ENCODE data around the gene BPGM.
"Not testable (repeated sequence)": the region's sequence is repeated elsewhere in the genome, so short reads cannot be mapped to it uniquely, and the experiment has no call there.

The BPGM gene

DNA sequence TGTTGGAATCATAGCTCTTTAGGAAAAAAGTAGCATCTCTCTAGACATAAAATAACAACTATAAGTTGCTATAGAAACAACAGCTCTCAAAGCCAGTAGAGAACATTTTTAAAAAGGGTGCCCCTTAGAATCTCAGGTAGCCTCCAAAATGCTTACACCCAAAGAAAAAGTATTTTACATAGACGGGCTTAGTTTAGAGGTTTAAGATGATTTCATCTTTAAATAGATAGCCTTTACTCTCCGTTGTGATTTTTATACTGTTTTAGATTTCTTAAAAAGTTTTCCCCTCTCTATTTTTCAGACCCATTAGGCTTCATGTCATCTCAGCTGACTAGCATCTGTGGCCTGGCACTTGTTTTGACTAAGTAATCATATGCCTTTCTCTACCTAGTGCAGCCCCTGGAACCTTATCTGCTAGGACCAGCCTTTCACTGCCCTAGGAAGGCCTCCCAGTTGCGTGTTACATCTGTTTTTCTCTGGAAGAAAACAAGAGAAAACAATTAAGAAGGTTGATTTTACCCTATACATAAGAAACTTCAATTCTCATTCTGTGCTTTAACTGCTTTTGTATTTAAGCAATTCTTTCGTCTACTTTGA, 6.9 kb upstream of the BPGM start:
- no peaks in the 10 kb centered on the region for H4K20me1 ChIP-seq (ENCODE audit: low read depth, low read length)
- no peaks in the 10 kb centered on the region for H3F3A ChIP-seq (ENCODE audit: insufficient read depth)
- TF ChIP-seq EZH2phosphoT487 (conservative IDR thresholded peaks at IDR 0.05; ENCODE audit: low read length): no peak
- TF ChIP-seq, protein P1, sequence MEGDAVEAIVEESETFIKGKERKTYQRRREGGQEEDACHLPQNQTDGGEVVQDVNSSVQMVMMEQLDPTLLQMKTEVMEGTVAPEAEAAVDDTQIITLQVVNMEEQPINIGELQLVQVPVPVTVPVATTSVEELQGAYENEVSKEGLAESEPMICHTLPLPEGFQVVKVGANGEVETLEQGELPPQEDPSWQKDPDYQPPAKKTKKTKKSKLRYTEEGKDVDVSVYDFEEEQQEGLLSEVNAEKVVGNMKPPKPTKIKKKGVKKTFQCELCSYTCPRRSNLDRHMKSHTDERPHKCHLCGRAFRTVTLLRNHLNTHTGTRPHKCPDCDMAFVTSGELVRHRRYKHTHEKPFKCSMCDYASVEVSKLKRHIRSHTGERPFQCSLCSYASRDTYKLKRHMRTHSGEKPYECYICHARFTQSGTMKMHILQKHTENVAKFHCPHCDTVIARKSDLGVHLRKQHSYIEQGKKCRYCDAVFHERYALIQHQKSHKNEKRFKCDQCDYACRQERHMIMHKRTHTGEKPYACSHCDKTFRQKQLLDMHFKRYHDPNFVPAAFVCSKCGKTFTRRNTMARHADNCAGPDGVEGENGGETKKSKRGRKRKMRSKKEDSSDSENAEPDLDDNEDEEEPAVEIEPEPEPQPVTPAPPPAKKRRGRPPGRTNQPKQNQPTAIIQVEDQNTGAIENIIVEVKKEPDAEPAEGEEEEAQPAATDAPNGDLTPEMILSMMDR (IDR thresholded peaks at IDR 0.05; ENCODE audit: insufficient read depth, low read length, poor library complexity, severe bottlenecking): no peak
- H3K9me3 ChIP-seq (ENCODE audit: insufficient read depth, low read length): no peaks in the 10 kb centered on the region
- no peaks in the 10 kb centered on the region for H3K79me2 ChIP-seq (ENCODE audit: insufficient read depth, low read length)
- H3K9ac ChIP-seq (ENCODE audit: low read length): no peak overlapping the region
- no peak overlapping the region for H3K4me3 ChIP-seq (ENCODE audit: insufficient read depth, low read length, poor library complexity, severe bottlenecking)
- no peak overlapping the region for H3K4me2 ChIP-seq (ENCODE audit: low read depth, low read length, poor library complexity, severe bottlenecking)
- H3K27ac ChIP-seq (ENCODE audit: low read depth, low read length): no peak overlapping the region
- no peak overlapping the region for H2AFZ ChIP-seq (ENCODE audit: low read depth, low read length, severe bottlenecking)
- no peaks in the 10 kb centered on the region for H3K9me2 ChIP-seq (replicated peaks; ENCODE audit: insufficient read depth, low read length)
- no peaks in the 10 kb centered on the region for H3K36me3 ChIP-seq (ENCODE audit: low read length)
- H3K27me3 ChIP-seq (ENCODE audit: low read length): no peaks in the 10 kb centered on the region

- TF ChIP-seq, protein P1 (IDR thresholded peaks at IDR 0.05; ENCODE audit: insufficient read depth, low read length, poor library complexity, severe bottlenecking): no peak
- no peak for TF ChIP-seq EZH2phosphoT487 (conservative IDR thresholded peaks at IDR 0.05; ENCODE audit: low read length)
- H3K27me3 ChIP-seq (ENCODE audit: low read length): no peaks in the 10 kb centered on the region
- H3K79me2 ChIP-seq (ENCODE audit: insufficient read depth, low read length): no peaks in the 10 kb centered on the region
- H3K27ac ChIP-seq (ENCODE audit: low read depth, low read length): no peak overlapping the region
- H3K9me3 ChIP-seq (ENCODE audit: insufficient read depth, low read length): no peaks in the 10 kb centered on the region
- H3K9ac ChIP-seq (ENCODE audit: low read length): no peak overlapping the region
- H2AFZ ChIP-seq (ENCODE audit: low read depth, low read length, severe bottlenecking): no peak overlapping the region
- no peak overlapping the region for H3K4me3 ChIP-seq (ENCODE audit: insufficient read depth, low read length, poor library complexity, severe bottlenecking)
- 0 out of 2 replicates have a peak, but pooled peaks cover 4% of the 10 kb centered on the region for H3F3A ChIP-seq (ENCODE audit: insufficient read depth)
- H3K4me2 ChIP-seq (ENCODE audit: low read depth, low read length, poor library complexity, severe bottlenecking): no peak overlapping the region
- no peaks in the 10 kb centered on the region for H3K36me3 ChIP-seq (ENCODE audit: low read length)
- no peaks in the 10 kb centered on the region for H3K9me2 ChIP-seq (replicated peaks; ENCODE audit: insufficient read depth, low read length)
- no peaks in the 10 kb centered on the region for H4K20me1 ChIP-seq (ENCODE audit: low read depth, low read length)
Measured at GRCh38 chr7:134640842-134641715, 5.6 kb upstream of the BPGM start.

- H3K9ac ChIP-seq (ENCODE audit: low read length); H3K9me2 ChIP-seq (replicated peaks; ENCODE audit: insufficient read depth, low read length); H3K79me2 ChIP-seq (ENCODE audit: insufficient read depth, low read length); H3K27ac ChIP-seq (ENCODE audit: low read depth, low read length); H3K4me2 ChIP-seq (ENCODE audit: low read depth, low read length, poor library complexity, severe bottlenecking); H3K9me3 ChIP-seq (ENCODE audit: insufficient read depth, low read length); H3K4me3 ChIP-seq (ENCODE audit: insufficient read depth, low read length, poor library complexity, severe bottlenecking); H2AFZ ChIP-seq (ENCODE audit: low read depth, low read length, severe bottlenecking); H3K36me3 ChIP-seq (ENCODE audit: low read length); H3K27me3 ChIP-seq (ENCODE audit: low read length); H4K20me1 ChIP-seq (ENCODE audit: low read depth, low read length); H3F3A ChIP-seq (ENCODE audit: insufficient read depth): not testable (repeated sequence)
Measured at GRCh38 chr7:134641981-134642380, 4.7 kb upstream of the BPGM start.

DNA sequence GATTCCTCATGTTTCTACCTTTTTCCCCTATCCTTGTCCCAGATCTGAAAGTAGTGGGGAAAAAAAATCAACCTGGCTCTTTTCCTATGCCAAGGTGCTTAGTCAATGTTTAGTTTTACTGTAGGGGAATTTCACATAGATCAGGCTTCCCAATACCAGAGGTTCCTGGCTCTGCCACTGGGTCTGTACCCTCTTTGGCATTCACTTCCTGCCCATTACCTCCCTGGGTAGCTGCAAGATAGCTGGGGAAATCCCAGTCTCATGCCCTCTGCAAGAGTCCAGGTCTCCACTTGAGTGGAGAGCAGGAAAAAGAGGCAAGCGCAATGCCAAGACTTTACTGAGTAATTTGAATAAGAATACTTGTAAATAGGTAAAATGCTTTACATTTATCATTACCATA, 3.5 kb upstream of the BPGM start:
- Histone ChIP-seq H3F3A (ENCODE audit: insufficient read depth) (0 out of 2 replicates have a peak, but pooled peaks cover 4% of the 10 kb centered on the region), H2AFZ (ENCODE audit: low read depth, low read length, severe bottlenecking) (no peak overlapping the region), H3K9me3 (ENCODE audit: insufficient read depth, low read length) (no peaks in the 10 kb centered on the region), H3K27ac (ENCODE audit: low read depth, low read length) (no peak overlapping the region), H3K4me3 (ENCODE audit: insufficient read depth, low read length, poor library complexity, severe bottlenecking) (no peak overlapping the region), H3K9ac (ENCODE audit: low read length) (no peak overlapping the region), H3K4me2 (ENCODE audit: low read depth, low read length, poor library complexity, severe bottlenecking) (no peak overlapping the region), H4K20me1 (ENCODE audit: low read depth, low read length) (no peaks in the 10 kb centered on the region), H3K79me2 (ENCODE audit: insufficient read depth, low read length) (no peaks in the 10 kb centered on the region), H3K9me2 (replicated peaks; ENCODE audit: insufficient read depth, low read length) (no peaks in the 10 kb centered on the region), H3K36me3 (ENCODE audit: low read length) (no peaks in the 10 kb centered on the region), H3K27me3 (ENCODE audit: low read length) (no peaks in the 10 kb centered on the region)
- TF ChIP-seq EZH2phosphoT487 (conservative IDR thresholded peaks at IDR 0.05; ENCODE audit: low read length): no peak
- TF ChIP-seq, protein P1 (IDR thresholded peaks at IDR 0.05; ENCODE audit: insufficient read depth, low read length, poor library complexity, severe bottlenecking): no peak
